HG03558 (cell line): ENCODE measurements around the gene TGM3.

Experiments
- ATAC-seq: cut with Tn5 transposase; IDR thresholded peaks from one replicate; pipeline ENCODE4 v1.9.1; 2021; ENCODE audit warnings: moderate number of reproducible peaks; ENCODE audit not compliant: unreplicated experiment; ENCODE audit errors: extremely low read depth

TGM3 gene

GRCh38 chr20:2282181-2282580 is 13.6 kb upstream of the TGM3 start:
- ATAC-seq = no peak

GRCh38 chr20:2283706-2284423 is 11.9 kb upstream of the TGM3 start:
- ATAC-seq = no peak

DNA sequence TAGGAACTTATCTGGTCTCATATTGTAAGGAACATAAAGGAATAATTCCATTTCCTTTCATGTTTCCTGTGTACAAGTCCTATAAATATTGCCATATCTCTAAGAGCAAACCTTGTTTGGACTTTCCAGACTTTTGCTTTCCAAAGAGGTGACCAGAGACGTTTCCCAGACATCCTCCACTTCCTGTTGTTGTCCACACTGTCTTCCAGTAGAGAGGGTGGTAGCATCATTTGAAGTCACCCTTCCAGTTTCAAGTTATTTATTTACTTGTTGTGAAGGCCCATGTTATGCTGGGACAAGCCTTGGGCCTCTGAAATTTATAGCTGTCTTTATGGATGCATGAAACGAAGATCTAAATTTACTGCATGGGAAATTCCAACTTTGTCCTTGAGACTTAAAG is 10.6 kb upstream of the TGM3 start:
- no peak for ATAC-seq

- ATAC-seq = no peak
Observed at GRCh38 chr20:2285613-2286012, 10.2 kb upstream of the TGM3 start.

DNA sequence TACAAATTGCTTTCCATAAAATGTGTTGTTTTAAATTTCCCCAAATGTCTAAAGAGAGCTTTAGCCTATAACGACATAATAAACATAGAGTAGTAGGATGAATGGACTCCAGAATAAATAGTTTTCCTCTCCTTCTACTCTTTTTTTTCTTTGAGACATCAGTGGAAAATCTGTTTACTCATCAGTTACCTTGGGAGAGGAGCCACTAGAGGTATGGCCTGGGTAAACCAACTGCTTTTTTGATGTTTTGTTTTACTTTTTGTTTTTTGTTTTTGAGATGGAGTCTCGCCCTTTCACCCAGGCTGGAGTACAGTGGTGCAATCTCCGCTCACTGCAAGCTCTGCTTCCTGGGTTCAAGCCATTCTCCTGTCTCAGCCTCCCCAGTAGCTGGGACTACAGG is 8.3 kb upstream of the TGM3 start:
- ATAC-seq = no peak

DNA sequence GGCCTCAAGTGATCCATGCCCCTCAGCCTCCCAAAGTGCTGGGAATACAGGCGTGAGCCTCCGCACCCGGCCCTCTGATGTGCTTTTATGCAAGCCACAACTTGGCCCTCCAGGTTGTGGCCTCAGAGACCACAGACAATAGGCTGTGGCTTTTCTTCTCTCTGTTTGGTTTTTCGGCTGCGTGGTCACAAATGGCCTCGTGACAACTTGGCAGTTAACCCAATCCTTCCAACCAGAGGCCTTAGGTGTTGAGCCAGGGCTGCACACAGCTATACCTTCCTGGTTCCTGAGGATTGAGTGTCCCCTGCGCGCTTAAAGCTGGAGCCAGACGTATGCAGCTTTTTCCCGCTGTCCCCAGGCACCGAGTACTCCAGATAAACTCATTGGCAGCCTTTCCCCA is 6.3 kb upstream of the TGM3 start:
- no peak for ATAC-seq

DNA sequence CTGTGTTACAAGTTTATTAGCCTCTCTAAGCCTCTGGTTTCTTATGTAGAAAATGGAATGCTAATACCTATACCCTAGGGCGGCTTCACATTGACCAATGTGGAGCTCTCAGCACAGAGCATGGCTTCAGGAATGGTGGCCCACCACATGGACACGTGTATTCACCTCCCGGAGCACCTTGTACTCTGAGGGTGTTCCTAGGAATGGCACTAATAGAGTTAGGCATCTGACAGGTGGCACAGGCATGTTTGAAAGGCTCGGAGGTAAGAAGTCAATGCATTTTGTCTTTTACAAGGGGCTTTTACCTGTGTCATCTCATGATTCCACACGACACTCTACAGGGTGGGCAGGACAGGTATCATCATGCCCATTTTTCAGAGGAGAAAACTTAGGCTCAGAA is 5.3 kb upstream of the TGM3 start:
- no peak for ATAC-seq

DNA sequence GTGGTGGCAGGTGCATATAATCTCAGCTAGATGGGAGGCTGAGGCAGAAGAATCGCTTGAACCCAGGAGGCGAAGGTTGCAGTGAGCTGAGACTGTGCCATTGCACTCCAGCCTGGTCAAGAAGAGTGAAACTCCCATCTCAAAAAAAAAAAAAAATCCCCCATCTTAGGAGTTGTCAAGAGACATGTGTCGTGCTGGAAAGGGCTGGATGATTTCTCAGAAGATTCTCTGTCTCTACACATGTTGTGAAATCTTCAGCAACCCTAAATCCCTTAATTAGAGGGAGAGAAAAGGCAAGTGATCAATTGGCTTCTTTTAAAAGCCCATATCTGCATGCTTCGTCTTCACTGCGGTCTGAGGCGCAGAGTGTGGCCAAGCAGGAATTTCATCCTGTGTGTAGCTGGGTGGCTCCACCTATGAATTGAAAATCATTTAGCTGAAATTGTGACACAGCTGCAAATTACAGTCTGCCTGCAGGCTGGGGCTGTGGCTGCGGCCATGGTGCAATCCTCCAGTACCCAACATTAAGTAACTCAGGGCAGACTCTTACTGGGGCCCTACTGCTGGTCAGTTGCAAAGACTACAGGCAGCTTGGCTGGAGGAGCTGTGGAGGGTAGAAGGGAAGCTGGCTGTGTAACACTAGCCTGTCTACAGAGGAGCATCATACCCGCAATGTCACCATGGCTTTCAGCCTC is 3.2 kb upstream of the TGM3 start:
- no peak for ATAC-seq

- no peak for ATAC-seq
Observed at GRCh38 chr20:2293486-2293885, 2.3 kb upstream of the TGM3 start.

- no peak for ATAC-seq
Observed at GRCh38 chr20:2293971-2294370, 1.8 kb upstream of the TGM3 start.

GRCh38 chr20:2295286-2295685 is 515 bp upstream of the TGM3 start:
- no peak for ATAC-seq

DNA sequence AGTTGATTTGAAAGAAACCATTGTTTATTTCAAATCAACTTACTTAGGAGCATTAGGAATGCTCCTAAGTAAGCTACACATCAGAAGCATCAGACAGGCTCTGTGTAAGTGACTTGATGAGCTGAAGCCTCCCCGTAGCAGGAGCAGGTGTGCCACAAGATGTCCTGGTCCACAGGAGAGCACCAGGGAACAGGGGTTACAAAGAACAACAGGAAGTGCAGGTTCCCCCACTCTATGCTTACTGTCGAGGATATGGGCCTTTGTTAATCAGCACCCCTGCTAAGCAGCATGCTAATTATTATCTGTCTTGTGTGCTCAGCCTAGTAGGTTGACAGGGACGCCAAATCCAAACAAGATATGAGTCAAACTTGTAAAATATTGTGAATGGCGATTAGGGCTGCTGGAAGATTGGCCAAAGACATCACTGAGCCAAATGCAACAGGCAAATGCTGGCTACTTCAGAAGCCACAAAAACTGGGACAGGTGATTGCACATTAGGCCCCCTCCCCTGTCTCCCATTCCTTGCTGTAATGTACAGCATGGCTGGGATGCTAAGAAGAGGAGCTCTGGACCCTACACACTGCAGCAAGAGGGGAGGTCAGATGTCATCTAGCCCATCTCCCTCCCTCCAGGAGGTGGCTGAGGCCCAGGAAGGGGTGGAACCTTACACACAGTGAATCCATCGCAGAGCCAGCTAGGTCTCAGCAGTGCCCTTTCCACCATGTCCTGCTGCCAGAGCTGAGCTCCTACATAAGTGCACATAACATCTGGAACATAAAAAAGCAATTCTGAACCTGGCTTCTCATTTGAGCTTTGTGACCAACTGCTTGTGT is 939 bp downstream of the TGM3 start:
- ATAC-seq = no peak

DNA sequence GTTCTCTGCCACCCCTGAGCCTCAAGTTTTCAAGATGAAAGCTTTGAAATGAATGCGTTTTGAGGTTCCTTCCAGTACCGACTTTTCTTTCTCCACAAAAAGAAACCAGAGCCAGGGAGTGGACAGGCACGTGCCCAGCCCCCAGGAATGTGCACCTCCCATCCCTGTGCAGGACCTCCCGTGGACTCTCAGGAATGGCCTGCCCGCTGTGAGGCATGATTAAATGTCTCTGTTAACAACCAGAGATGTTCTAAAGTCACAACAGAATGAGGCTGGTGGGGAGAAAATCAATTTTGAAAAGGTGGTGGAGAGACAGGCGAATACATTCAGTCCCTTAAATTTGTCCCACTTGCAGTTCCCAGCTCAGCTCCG is 1.5 kb downstream of the TGM3 start:
- ATAC-seq = no peak

- no peak for ATAC-seq
Observed at GRCh38 chr20:2298116-2298515, 2.3 kb downstream of the TGM3 start.

DNA sequence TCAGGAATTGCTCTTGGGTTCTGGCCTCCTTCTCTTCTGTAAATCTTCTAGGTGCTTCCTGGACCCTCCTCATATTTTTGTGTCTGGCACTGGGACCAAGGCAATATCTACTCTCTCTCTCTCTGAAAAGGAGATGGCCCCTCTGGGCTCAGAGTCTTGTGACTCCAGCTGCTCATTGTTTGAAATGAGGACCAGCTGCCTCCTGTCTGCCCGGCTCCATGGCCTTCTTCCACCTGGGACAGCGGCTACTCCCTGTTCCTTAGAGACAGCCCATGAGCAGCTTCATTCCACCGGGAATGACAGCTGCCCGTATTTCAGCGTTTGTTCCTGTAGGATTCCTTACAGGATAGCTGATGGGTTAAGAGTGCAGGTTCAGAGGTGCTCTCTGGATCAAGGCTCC is 2.9 kb downstream of the TGM3 start:
- ATAC-seq = no peak

- no peak for ATAC-seq
Observed at GRCh38 chr20:2299301-2299700, 3.5 kb downstream of the TGM3 start.

DNA sequence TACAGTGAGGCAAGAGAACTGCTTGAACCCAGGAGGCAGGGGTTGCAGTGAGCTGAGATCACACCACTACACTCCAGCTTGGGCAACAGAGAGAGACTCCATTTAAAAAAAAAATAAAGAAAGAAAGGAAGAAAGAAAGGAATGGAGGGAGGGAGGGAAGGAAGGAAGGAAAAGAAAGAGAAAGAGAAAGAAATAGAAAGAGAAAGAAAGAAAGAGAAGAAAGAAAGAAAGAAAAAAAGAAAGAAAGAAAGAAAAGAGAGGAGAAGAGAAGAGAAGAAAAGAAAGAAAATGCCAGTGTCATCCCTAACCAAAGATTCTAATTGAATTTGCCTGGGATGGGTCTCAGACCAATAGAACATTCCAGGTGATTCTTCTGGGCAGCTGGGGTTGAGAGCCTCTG is 4.2 kb downstream of the TGM3 start:
- no peak for ATAC-seq

DNA sequence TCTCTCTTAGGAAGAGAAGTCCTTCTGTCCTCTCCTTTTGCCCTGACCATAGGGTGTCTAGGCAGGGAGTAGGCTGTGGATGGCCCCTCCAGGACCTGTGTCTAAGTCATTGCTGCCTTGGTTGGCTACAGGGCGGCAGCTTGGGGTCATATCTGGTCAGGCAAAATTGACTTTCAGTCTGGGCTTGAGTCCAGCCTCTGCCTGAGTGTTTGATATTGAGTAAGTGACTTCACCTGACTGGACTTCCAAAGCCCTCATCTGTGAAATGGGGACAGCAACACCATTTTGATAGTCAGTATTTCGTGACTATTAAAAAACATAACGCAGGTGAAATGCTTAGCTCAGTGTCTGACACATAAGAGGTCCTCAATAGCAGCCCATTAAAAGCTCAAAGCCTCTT is 4.6 kb downstream of the TGM3 start:
- no peak for ATAC-seq

DNA sequence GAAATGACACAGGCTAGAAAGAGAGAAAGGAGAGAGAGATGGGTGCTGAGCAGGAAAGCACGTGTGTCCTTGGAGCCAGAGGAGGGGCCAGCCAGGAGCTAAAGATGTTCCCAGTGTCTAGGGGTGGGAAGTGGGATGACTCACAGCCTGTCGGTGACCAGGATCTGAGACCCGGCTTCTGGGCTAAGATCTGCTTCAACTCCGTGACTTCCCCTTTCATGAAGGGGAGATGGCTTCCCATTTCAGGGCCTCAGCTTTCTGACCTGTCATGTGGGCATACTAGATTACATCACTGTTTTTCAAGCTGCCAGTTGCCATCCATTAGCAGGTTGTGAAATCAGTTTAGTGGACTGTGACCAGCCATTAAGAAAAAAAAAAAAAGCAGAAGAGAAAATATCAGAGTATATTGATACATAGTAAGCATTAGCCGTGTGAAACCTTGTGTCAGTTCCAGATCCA is 5.4 kb downstream of the TGM3 start:
- no peak for ATAC-seq

GRCh38 chr20:2302384-2303060 is 6.7 kb downstream of the TGM3 start:
- ATAC-seq = no peak

GRCh38 chr20:2303673-2304072 is 7.9 kb downstream of the TGM3 start:
- ATAC-seq = no peak
